Transverse colon (tissue), 3 donors: ENCODE results near the gene PAX1.

ENCODE experiments used
- EP300 ChIP-seq: sonication (generic); formaldehyde crosslinking; IDR thresholded peaks from one replicate; pipeline ENCODE4 v1.6.1; 2017; ENCODE audit warnings: antibody characterized with exemption, low read depth
- POLR2A ChIP-seq: fragments of 450-650 bp; IDR thresholded peaks from one replicate; pipeline ENCODE4 v1.6.1; 2016; ENCODE audit warnings: antibody characterized with exemption, mild to moderate bottlenecking, moderate library complexity
- TF ChIP-seq, protein P1 (sequence below), 5 experiments: fragments of 200-600 bp in 3 of 5; fragments of 450-650 bp in 2 of 5; sonication (generic) in 3 of 5; IDR thresholded peaks; 1 replicate in 2 of 5; 2 replicates in 3 of 5; pipeline ENCODE4 v1.5.1; 2016 to 2017; ENCODE audit warnings: antibody characterized with exemption in 5 of 5, inconsistent platforms in 3 of 5, mild to moderate bottlenecking in 2 of 5, moderate library complexity in 1 of 5

DNA sequence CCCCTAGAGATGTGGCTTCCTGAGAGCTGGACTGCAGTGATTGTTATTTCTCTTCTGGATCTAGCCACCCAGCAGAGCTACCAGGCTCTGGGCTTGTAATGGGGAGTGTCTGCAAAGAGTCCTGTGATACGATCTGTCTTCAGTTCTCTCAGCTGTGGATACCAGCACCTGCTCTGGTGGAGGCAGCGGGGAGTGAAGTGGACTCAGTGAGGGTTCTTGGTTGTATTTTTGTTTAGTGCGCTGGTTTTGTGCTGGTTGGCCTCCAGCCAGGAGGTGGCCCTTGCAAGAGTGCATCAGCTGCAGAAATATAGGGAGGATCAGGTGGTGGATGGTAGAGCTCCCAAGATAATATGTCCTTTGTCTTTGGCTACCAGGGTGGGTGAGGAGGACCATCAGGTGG is 33.7 kb downstream of the PAX1 start:
- TF ChIP-seq, protein P1, sequence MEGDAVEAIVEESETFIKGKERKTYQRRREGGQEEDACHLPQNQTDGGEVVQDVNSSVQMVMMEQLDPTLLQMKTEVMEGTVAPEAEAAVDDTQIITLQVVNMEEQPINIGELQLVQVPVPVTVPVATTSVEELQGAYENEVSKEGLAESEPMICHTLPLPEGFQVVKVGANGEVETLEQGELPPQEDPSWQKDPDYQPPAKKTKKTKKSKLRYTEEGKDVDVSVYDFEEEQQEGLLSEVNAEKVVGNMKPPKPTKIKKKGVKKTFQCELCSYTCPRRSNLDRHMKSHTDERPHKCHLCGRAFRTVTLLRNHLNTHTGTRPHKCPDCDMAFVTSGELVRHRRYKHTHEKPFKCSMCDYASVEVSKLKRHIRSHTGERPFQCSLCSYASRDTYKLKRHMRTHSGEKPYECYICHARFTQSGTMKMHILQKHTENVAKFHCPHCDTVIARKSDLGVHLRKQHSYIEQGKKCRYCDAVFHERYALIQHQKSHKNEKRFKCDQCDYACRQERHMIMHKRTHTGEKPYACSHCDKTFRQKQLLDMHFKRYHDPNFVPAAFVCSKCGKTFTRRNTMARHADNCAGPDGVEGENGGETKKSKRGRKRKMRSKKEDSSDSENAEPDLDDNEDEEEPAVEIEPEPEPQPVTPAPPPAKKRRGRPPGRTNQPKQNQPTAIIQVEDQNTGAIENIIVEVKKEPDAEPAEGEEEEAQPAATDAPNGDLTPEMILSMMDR (IDR thresholded peaks at IDR 0.05) = no peak
- TF ChIP-seq EP300 = no peak
- TF ChIP-seq POLR2A = no peak
